Cortex of kidney (tissue), 1 donor: ENCODE results near the gene HFE.
"Not testable (repeated sequence)": the region's sequence is repeated elsewhere in the genome, so short reads cannot be mapped to it uniquely, and the experiment has no call there.

Source experiments
- DNase-seq: peaks from one replicate; lab custom pipeline; 2025; lab: John Stamatoyannopoulos, UW

The HFE gene

GRCh38 chr6:26059941-26060340, 27.3 kb upstream of the HFE start:
- DNase-seq, result no peak

- DNase-seq, result no peak
Measured at GRCh38 chr6:26064619-26065257, 22.5 kb upstream of the HFE start.

GRCh38 chr6:26065952-26066380, 21.3 kb upstream of the HFE start:
- no peak for DNase-seq

- DNase-seq, result no peak
Measured at GRCh38 chr6:26067367-26067766, 19.9 kb upstream of the HFE start.

- no peak for DNase-seq
Measured at GRCh38 chr6:26068036-26068435, 19.2 kb upstream of the HFE start.

GRCh38 chr6:26071135-26071534, 16.1 kb upstream of the HFE start:
- no peak for DNase-seq

GRCh38 chr6:26075063-26075717, 12.0 kb upstream of the HFE start:
- no peak for DNase-seq

- not testable (repeated sequence) for DNase-seq
Measured at GRCh38 chr6:26078066-26078465, 9.2 kb upstream of the HFE start.

GRCh38 chr6:26081096-26081495, 6.1 kb upstream of the HFE start:
- DNase-seq, result not testable (repeated sequence)

GRCh38 chr6:26086211-26086610, 1.0 kb upstream of the HFE start:
- DNase-seq, result no peak

GRCh38 chr6:26088344-26088743, 1.1 kb downstream of the HFE start:
- DNase-seq, result no peak

GRCh38 chr6:26089272-26089671, 2.0 kb downstream of the HFE start:
- no peak for DNase-seq

- no peak for DNase-seq
Measured at GRCh38 chr6:26092443-26092842, 5.2 kb downstream of the HFE start.

GRCh38 chr6:26094036-26094435, 6.8 kb downstream of the HFE start:
- no peak for DNase-seq

GRCh38 chr6:26097268-26097875, 10.1 kb downstream of the HFE start:
- no peak for DNase-seq

- no peak for DNase-seq
Measured at GRCh38 chr6:26103141-26103769, 16.0 kb downstream of the HFE start.

GRCh38 chr6:26103770-26104456, 16.7 kb downstream of the HFE start:
- no peak for DNase-seq

GRCh38 chr6:26104457-26105108, 17.4 kb downstream of the HFE start:
- no peak for DNase-seq

GRCh38 chr6:26105109-26105730, 18.0 kb downstream of the HFE start:
- no peak for DNase-seq

GRCh38 chr6:26105842-26106241, 18.6 kb downstream of the HFE start:
- DNase-seq, result no peak

GRCh38 chr6:26107935-26108334, 20.7 kb downstream of the HFE start:
- DNase-seq, result no peak
